K562 (cell line): ENCODE measurements around the gene ATXN1. TPM values are rescaled to one million over a fixed set of nuclear protein-coding genes. Genes with fewer than 3 reads are reported as not detected.

ENCODE experiments used
- CHD1 ChIP-seq: fragments of 200-600 bp; sonication (generic); IDR thresholded peaks from one replicate; pipeline ENCODE4 v1.6.1; 2012; ENCODE audit warnings: mild to moderate bottlenecking, moderate library complexity, low read length, inconsistent platforms
- DACH1 ChIP-seq: fragments of 450-650 bp; IDR thresholded peaks from 2 replicates; pipeline ENCODE4 v1.6.1; 2018; ENCODE audit not compliant: partially characterized antibody
- FOXA3 ChIP-seq, 2 experiments: fragments of 450-650 bp in 1 of 2; sonication (generic) in 1 of 2; formaldehyde crosslinking; IDR thresholded peaks in 1 of 2; conservative IDR thresholded peaks in 1 of 2; 2 replicates each; pipeline versions ENCODE4 v1.4.0 to v1.8.0; 2020 to 2022; ENCODE audit warnings: mild to moderate bottlenecking in 2 of 2, missing genetic modification reagents in 1 of 2
- NCOA2 ChIP-seq, 2 experiments: fragments of 450-650 bp; IDR thresholded peaks; 2 replicates each; pipeline ENCODE4 v1.6.1; 2018; ENCODE audit warnings: mild to moderate bottlenecking in 2 of 2, moderate library complexity in 1 of 2; ENCODE audit not compliant: partially characterized antibody in 2 of 2
- NCOA4 ChIP-seq: fragments of 450-650 bp; IDR thresholded peaks from 2 replicates; pipeline ENCODE4 v1.6.1; 2018; ENCODE audit warnings: mild to moderate bottlenecking; ENCODE audit not compliant: partially characterized antibody
- NR2C2 ChIP-seq, 2 experiments: fragments of 200-800 bp in 1 of 2; sonication (Bioruptor generic) in 1 of 2; sonication (generic) in 1 of 2; formaldehyde crosslinking in 1 of 2; IDR thresholded peaks; 2 replicates each; pipeline versions ENCODE4 v1.6.1 to v1.8.0; 2016 to 2022; ENCODE audit warnings: mild to moderate bottlenecking in 1 of 2, missing compliant biosample characterization in 1 of 2, missing genetic modification characterization in 1 of 2, missing genetic modification reagents in 1 of 2
- POLR2AphosphoS5 ChIP-seq: IDR thresholded peaks from 2 replicates; pipeline ENCODE4 v1.6.1; 2011; ENCODE audit warnings: mild to moderate bottlenecking, low read depth, low read length, moderate library complexity; ENCODE audit not compliant: control insufficient read depth, insufficient read depth
- POLR3G ChIP-seq: IDR thresholded peaks from 2 replicates; pipeline ENCODE4 v1.6.1; 2011; ENCODE audit not compliant: insufficient read length, insufficient replicate concordance; ENCODE audit errors: extremely low read depth
- POU5F1 ChIP-seq: fragments of 150-350 bp; IDR thresholded peaks from 2 replicates; pipeline ENCODE4 v1.6.1; 2014; ENCODE audit warnings: borderline replicate concordance, low read length, low read depth, mild to moderate bottlenecking; ENCODE audit not compliant: partially characterized antibody
- PTRF ChIP-seq: fragments of 450-650 bp; IDR thresholded peaks from 2 replicates; pipeline ENCODE4 v1.6.1; 2016; ENCODE audit warnings: mild to moderate bottlenecking, missing genetic modification characterization, missing compliant biosample characterization
- RBM22 ChIP-seq: fragments of 200-400 bp; formaldehyde crosslinking; IDR thresholded peaks from 2 replicates; pipeline ENCODE4 v1.6.1; 2018; ENCODE audit warnings: low read length, low read depth; ENCODE audit not compliant: poor library complexity, severe bottlenecking
- SMARCE1 ChIP-seq: fragments of 450-650 bp; IDR thresholded peaks from 2 replicates; pipeline ENCODE4 v1.7.1; 2016; ENCODE audit warnings: mild to moderate bottlenecking
- SRSF3 ChIP-seq: fragments of 200-400 bp; formaldehyde crosslinking; IDR thresholded peaks from 2 replicates; pipeline ENCODE4 v1.6.1; 2016; ENCODE audit warnings: mild to moderate bottlenecking, low read length, moderate library complexity; ENCODE audit not compliant: insufficient read depth
- ZNF146 ChIP-seq: IDR thresholded peaks from one replicate; pipeline ENCODE4 v1.6.1; 2018; ENCODE audit warnings: missing compliant biosample characterization; ENCODE audit not compliant: unreplicated experiment
- polyA plus RNA-seq, 8 experiments: library from polyadenylated mRNA; depleted of rRNA in 4 of 8; stranded (reverse) in 5 of 8; unstranded in 3 of 8; fragments of >200 nt; fragmentation: Nextera tagmentation in 2 of 8; fragmentation: Illumina TruSeq in 1 of 8; extraction: Ambion mirVana in 2 of 8; extraction: Trizol in 1 of 8; gene quantifications; 2 replicates each; pipeline versions ENCODE4 v1.2.1 to v1.2.3, GENCODE V29; 2011 to 2014; ENCODE audit warnings: inconsistent platforms in 1 of 8, missing spikeins in 1 of 8
- total RNA-seq, 7 experiments: library from RNA; depleted of rRNA in 6 of 7; stranded (reverse); fragments of >200 nt in 6 of 7; fragmentation: Illumina TruSeq in 2 of 7; extraction: Trizol in 2 of 7; gene quantifications; 2 replicates each; pipeline versions ENCODE4 v1.2.1 to v1.2.3, GENCODE V29; 2011 to 2021; ENCODE audit warnings: low replicate concordance in 1 of 7
- TF ChIP-seq, protein P1 (sequence below), 3 experiments: fragments of 200-800 bp in 1 of 3; fragments of 250-450 bp in 1 of 3; fragments of 450-650 bp in 1 of 3; sonication (Bioruptor Pico) in 1 of 3; sonication (Bioruptor generic) in 1 of 3; formaldehyde crosslinking in 1 of 3; IDR thresholded peaks; 2 replicates each; pipeline versions ENCODE4 v1.6.1 to v1.8.0; 2016 to 2022; ENCODE audit warnings: mild to moderate bottlenecking in 2 of 3, missing genetic modification characterization in 2 of 3, missing compliant biosample characterization in 1 of 3, moderate library complexity in 1 of 3
- TF ChIP-seq, protein P2 (sequence below): fragments of 450-650 bp; formaldehyde crosslinking; IDR thresholded peaks from 2 replicates; pipeline ENCODE4 v1.4.0; 2020; ENCODE audit warnings: mild to moderate bottlenecking, moderate library complexity
- TF ChIP-seq, protein P3 (sequence below): fragments of 450-650 bp; IDR thresholded peaks from 2 replicates; pipeline ENCODE4 v1.6.1; 2016; ENCODE audit warnings: mild to moderate bottlenecking

Gene ATXN1
- total and polyA plus RNA-seq, 9 of the 15 experiments (the other 6 are each of a cell fraction or from before 2014, with no cell fraction given) = under 0.01 to 1.2 (median 0.58) TPM

DNA sequence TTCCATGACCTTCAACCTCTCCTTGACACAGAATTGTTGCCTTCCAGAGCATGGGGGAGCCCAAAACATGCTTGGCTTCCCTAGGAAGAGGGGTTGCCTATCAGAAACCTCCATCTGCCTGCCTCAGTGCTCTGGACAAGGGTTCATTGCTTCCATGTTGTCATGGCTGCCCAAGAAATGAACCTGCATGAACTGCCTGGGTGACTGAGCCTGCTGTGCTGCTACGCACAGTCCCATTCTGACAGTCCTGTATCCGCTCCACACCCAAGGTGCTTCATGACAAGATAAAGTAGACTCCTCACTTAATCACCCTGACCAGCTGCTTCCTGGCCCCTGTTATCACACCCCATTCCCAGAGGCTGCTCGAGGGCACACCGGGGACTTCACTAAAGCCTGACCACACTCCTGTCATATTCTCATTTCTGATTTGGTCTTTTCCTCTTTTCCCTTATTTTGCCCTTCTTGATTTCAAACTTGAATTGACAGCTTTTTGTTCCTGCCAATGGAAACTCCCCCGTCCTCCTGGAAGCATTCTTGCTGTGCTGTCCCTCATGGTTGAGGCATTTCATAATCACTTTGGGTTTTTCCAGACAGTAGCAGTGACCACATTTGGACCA is 491.0 kb downstream of the ATXN1 start (continued):
- TF ChIP-seq RBM22 = no peak
- TF ChIP-seq, protein P1, sequence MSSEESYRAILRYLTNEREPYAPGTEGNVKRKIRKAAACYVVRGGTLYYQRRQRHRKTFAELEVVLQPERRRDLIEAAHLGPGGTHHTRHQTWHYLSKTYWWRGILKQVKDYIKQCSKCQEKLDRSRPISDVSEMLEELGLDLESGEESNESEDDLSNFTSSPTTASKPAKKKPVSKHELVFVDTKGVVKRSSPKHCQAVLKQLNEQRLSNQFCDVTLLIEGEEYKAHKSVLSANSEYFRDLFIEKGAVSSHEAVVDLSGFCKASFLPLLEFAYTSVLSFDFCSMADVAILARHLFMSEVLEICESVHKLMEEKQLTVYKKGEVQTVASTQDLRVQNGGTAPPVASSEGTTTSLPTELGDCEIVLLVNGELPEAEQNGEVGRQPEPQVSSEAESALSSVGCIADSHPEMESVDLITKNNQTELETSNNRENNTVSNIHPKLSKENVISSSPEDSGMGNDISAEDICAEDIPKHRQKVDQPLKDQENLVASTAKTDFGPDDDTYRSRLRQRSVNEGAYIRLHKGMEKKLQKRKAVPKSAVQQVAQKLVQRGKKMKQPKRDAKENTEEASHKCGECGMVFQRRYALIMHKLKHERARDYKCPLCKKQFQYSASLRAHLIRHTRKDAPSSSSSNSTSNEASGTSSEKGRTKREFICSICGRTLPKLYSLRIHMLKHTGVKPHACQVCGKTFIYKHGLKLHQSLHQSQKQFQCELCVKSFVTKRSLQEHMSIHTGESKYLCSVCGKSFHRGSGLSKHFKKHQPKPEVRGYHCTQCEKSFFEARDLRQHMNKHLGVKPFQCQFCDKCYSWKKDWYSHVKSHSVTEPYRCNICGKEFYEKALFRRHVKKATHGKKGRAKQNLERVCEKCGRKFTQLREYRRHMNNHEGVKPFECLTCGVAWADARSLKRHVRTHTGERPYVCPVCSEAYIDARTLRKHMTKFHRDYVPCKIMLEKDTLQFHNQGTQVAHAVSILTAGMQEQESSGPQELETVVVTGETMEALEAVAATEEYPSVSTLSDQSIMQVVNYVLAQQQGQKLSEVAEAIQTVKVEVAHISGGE (CRISPR knock-in tag; IDR thresholded peaks at IDR 0.05) = peak in 1 of 3 experiments; percentile 82; a peak in 2 of 6 replicates
- TF ChIP-seq POLR3G = no peak
- TF ChIP-seq NCOA4 = no peak
- no peak for TF ChIP-seq ZNF146
- peak in 1 of 2 experiments; percentile 70 for TF ChIP-seq NCOA2 (IDR thresholded peaks at IDR 0.05; ENCODE audit: partially characterized antibody in 2 of 2)
- no peak for TF ChIP-seq CHD1
- TF ChIP-seq, protein P2, sequence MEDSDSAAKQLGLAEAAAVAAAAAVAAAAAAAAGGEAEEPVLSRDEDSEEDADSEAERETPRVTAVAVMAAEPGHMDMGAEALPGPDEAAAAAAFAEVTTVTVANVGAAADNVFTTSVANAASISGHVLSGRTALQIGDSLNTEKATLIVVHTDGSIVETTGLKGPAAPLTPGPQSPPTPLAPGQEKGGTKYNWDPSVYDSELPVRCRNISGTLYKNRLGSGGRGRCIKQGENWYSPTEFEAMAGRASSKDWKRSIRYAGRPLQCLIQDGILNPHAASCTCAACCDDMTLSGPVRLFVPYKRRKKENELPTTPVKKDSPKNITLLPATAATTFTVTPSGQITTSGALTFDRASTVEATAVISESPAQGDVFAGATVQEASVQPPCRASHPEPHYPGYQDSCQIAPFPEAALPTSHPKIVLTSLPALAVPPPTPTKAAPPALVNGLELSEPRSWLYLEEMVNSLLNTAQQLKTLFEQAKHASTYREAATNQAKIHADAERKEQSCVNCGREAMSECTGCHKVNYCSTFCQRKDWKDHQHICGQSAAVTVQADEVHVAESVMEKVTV (CRISPR knock-in tag) = no peak
- peak; percentile 89 for TF ChIP-seq DACH1
- no peak; a peak in 1 of 4 replicates for TF ChIP-seq FOXA3 (CRISPR knock-in tag; conservative IDR thresholded peaks at IDR 0.05 in 1 of 2, IDR thresholded peaks at IDR 0.05 in 1 of 2)
- TF ChIP-seq, protein P3, sequence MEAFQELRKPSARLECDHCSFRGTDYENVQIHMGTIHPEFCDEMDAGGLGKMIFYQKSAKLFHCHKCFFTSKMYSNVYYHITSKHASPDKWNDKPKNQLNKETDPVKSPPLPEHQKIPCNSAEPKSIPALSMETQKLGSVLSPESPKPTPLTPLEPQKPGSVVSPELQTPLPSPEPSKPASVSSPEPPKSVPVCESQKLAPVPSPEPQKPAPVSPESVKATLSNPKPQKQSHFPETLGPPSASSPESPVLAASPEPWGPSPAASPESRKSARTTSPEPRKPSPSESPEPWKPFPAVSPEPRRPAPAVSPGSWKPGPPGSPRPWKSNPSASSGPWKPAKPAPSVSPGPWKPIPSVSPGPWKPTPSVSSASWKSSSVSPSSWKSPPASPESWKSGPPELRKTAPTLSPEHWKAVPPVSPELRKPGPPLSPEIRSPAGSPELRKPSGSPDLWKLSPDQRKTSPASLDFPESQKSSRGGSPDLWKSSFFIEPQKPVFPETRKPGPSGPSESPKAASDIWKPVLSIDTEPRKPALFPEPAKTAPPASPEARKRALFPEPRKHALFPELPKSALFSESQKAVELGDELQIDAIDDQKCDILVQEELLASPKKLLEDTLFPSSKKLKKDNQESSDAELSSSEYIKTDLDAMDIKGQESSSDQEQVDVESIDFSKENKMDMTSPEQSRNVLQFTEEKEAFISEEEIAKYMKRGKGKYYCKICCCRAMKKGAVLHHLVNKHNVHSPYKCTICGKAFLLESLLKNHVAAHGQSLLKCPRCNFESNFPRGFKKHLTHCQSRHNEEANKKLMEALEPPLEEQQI = peak; percentile 92
- TF ChIP-seq PTRF (tag) = no peak
- TF ChIP-seq SRSF3 = no peak
- TF ChIP-seq POLR2AphosphoS5 = peak; percentile 97
- no peak for TF ChIP-seq NR2C2 (CRISPR knock-in tag; IDR thresholded peaks at IDR 0.05)
- peak; percentile 88 for TF ChIP-seq NR2C2 (tag; IDR thresholded peaks at IDR 0.05)
- TF ChIP-seq POU5F1 = no peak
- peak; percentile 97 for TF ChIP-seq SMARCE1
